ENCODE measurements around the gene HNRNPH2.

- TF ChIP-seq, protein P1, sequence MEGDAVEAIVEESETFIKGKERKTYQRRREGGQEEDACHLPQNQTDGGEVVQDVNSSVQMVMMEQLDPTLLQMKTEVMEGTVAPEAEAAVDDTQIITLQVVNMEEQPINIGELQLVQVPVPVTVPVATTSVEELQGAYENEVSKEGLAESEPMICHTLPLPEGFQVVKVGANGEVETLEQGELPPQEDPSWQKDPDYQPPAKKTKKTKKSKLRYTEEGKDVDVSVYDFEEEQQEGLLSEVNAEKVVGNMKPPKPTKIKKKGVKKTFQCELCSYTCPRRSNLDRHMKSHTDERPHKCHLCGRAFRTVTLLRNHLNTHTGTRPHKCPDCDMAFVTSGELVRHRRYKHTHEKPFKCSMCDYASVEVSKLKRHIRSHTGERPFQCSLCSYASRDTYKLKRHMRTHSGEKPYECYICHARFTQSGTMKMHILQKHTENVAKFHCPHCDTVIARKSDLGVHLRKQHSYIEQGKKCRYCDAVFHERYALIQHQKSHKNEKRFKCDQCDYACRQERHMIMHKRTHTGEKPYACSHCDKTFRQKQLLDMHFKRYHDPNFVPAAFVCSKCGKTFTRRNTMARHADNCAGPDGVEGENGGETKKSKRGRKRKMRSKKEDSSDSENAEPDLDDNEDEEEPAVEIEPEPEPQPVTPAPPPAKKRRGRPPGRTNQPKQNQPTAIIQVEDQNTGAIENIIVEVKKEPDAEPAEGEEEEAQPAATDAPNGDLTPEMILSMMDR (conservative IDR thresholded peaks at IDR 0.05) = no peak
- no peak for TF ChIP-seq EZH2 (IDR thresholded peaks at IDR 0.05; ENCODE audit: low read depth)
Observed at GRCh38 chrX:101450085-101450484, 42.1 kb downstream of the HNRNPH2 start.

Data from PC-9 (cell line).